ELF-1 (cell line): ENCODE data around the gene RBMX.
"Not testable (repeated sequence)": the region's sequence is repeated elsewhere in the genome, so short reads cannot be mapped to it uniquely, and the experiment has no call there.

Source experiments
- DNase-seq: peaks from one replicate; pipeline ENCODE4 v3.0.0-alpha.2; 2016; ENCODE audit warnings: low read depth, low spot score

The RBMX gene

GRCh38 chrX:136878423-136878822, 2.1 kb downstream of the RBMX start:
- no peak for DNase-seq

GRCh38 chrX:136874114-136874513, 6.4 kb downstream of the RBMX start:
- not testable (repeated sequence) for DNase-seq

GRCh38 chrX:136873210-136873609, 7.3 kb downstream of the RBMX start:
- not testable (repeated sequence) for DNase-seq

GRCh38 chrX:136872091-136872700, 8.3 kb downstream of the RBMX start:
- no peak for DNase-seq

- no peak for DNase-seq
Observed at GRCh38 chrX:136870064-136870463, 10.5 kb downstream of the RBMX start.

GRCh38 chrX:136868283-136869055, 12.1 kb downstream of the RBMX start:
- DNase-seq = no peak

- DNase-seq = no peak
Observed at GRCh38 chrX:136867518-136867917, 13.0 kb downstream of the RBMX start.

GRCh38 chrX:136867096-136867491, 13.4 kb downstream of the RBMX start:
- DNase-seq = no peak

GRCh38 chrX:136866337-136867095, 14.0 kb downstream of the RBMX start:
- peak; percentile 44 for DNase-seq

- no peak for DNase-seq
Observed at GRCh38 chrX:136865270-136866158, 15.0 kb downstream of the RBMX start.

GRCh38 chrX:136863826-136864225, 16.7 kb downstream of the RBMX start:
- DNase-seq = no peak

GRCh38 chrX:136862546-136862945, 18.0 kb downstream of the RBMX start:
- DNase-seq = no peak

GRCh38 chrX:136861877-136862276, 18.6 kb downstream of the RBMX start:
- no peak for DNase-seq

GRCh38 chrX:136858007-136858756, 22.3 kb downstream of the RBMX start:
- DNase-seq = no peak

GRCh38 chrX:136856551-136856950, 24.0 kb downstream of the RBMX start:
- DNase-seq = no peak

GRCh38 chrX:136856050-136856449, 24.5 kb downstream of the RBMX start:
- no peak for DNase-seq

- no peak for DNase-seq
Observed at GRCh38 chrX:136851526-136851925, 29.0 kb downstream of the RBMX start.

GRCh38 chrX:136850441-136851175, 29.9 kb downstream of the RBMX start:
- no peak for DNase-seq

- no peak for DNase-seq
Observed at GRCh38 chrX:136849395-136849794, 31.1 kb downstream of the RBMX start.

GRCh38 chrX:136847874-136848273, 32.7 kb downstream of the RBMX start:
- no peak for DNase-seq
